Skin of body (tissue), 2 donors: ENCODE results near the gene NUP107. TPM values are rescaled to one million over a fixed set of nuclear protein-coding genes. Genes with fewer than 3 reads are reported as not detected.

Experiments
- DNase-seq: peaks from one replicate; lab custom pipeline; 2025; lab: John Stamatoyannopoulos, UW
- total RNA-seq: library from RNA; depleted of rRNA; stranded (reverse); fragments of >200 nt; gene quantifications from one replicate; pipeline ENCODE4 v1.2.3, GENCODE V29; 2014

NUP107 gene
- total RNA-seq, 1 donor from 2014 or later = 47.2 TPM

- no peak for DNase-seq
Measured at GRCh38 chr12:68773582-68773981, 86.8 kb downstream of the NUP107 start.

GRCh38 chr12:68775121-68775630, 88.4 kb downstream of the NUP107 start:
- DNase-seq = no peak

- DNase-seq = no peak
Measured at GRCh38 chr12:68776976-68777610, 90.3 kb downstream of the NUP107 start.

- DNase-seq = no peak
Measured at GRCh38 chr12:68779280-68779679, 92.5 kb downstream of the NUP107 start.

GRCh38 chr12:68780731-68781130, 94.0 kb downstream of the NUP107 start:
- DNase-seq = no peak

GRCh38 chr12:68781728-68782127, 95.0 kb downstream of the NUP107 start:
- no peak for DNase-seq

GRCh38 chr12:68784015-68784414, 97.2 kb downstream of the NUP107 start:
- no peak for DNase-seq

GRCh38 chr12:68785358-68785757, 98.6 kb downstream of the NUP107 start:
- DNase-seq = no peak

GRCh38 chr12:68785823-68786222, 99.0 kb downstream of the NUP107 start:
- no peak for DNase-seq

GRCh38 chr12:68786929-68787328, 100.2 kb downstream of the NUP107 start:
- no peak for DNase-seq

- no peak for DNase-seq
Measured at GRCh38 chr12:68788554-68789143, 101.9 kb downstream of the NUP107 start.

GRCh38 chr12:68789144-68789878, 102.5 kb downstream of the NUP107 start:
- no peak for DNase-seq

- no peak for DNase-seq
Measured at GRCh38 chr12:68790081-68790951, 103.5 kb downstream of the NUP107 start.

GRCh38 chr12:68790952-68791234, 104.1 kb downstream of the NUP107 start:
- DNase-seq = no peak

GRCh38 chr12:68791897-68792481, 105.2 kb downstream of the NUP107 start:
- no peak for DNase-seq

- no peak for DNase-seq
Measured at GRCh38 chr12:68792952-68793351, 106.2 kb downstream of the NUP107 start.

GRCh38 chr12:68793436-68793835, 106.7 kb downstream of the NUP107 start:
- no peak for DNase-seq

- no peak for DNase-seq
Measured at GRCh38 chr12:68793975-68794652, 107.3 kb downstream of the NUP107 start.

- no peak for DNase-seq
Measured at GRCh38 chr12:68794653-68795251, 108.0 kb downstream of the NUP107 start.
